Cardiac atrium fibroblast (primary cell): Measurements from ENCODE around the gene ZFYVE9. TPM values are rescaled to one million over a fixed set of nuclear protein-coding genes. Genes with fewer than 3 reads are reported as not detected.

Source experiments
- total RNA-seq: library from RNA; depleted of rRNA; stranded (reverse); fragments of >200 nt; gene quantifications from 2 replicates; pipeline ENCODE4 v1.2.3, GENCODE V29; 2015

The ZFYVE9 gene
- 18.6 and 20.6 TPM in 2 replicates for total RNA-seq

GRCh38 chr1:52141513-52142219, at the start of gene ZFYVE9:
Gene ZFYVE9 (plus strand): TSS chr1:52142089. CDS start chr1:52233207, 91,118 bp downstream.

GRCh38 chr1:52365746-52366516, 224.0 kb downstream of the ZFYVE9 start, which contains the start of gene CC2D1B:
Gene CC2D1B (minus strand): TSS chr1:52366205. CDS start chr1:52364620, 1,585 bp downstream.

Other genes with a start within 250 kb of the ZFYVE9 start
- gene RAB3B, start 151.4 kb upstream of the ZFYVE9 start, total RNA-seq = 2.0 and 2.4 TPM in 2 replicates
- 9.1 and 10.3 TPM in 2 replicates for gene KTI12, start 108.3 kb upstream of the ZFYVE9 start, total RNA-seq
- gene TXNDC12, start 86.9 kb upstream of the ZFYVE9 start, total RNA-seq = 52.9 and 53.3 TPM in 2 replicates
- gene BTF3L4, start 85.8 kb upstream of the ZFYVE9 start, total RNA-seq = 39.9 and 54.6 TPM in 2 replicates
- 19.7 and 24.5 TPM in 2 replicates for gene CC2D1B, start 224.1 kb downstream of the ZFYVE9 start, total RNA-seq